ENCODE results near the gene RAB5IF. TPM values are rescaled to one million over a fixed set of nuclear protein-coding genes. Genes with fewer than 3 reads are reported as not detected.

The RAB5IF gene, protein sequence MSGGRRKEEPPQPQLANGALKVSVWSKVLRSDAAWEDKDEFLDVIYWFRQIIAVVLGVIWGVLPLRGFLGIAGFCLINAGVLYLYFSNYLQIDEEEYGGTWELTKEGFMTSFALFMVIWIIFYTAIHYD
- total RNA-seq = 39.1 and 42.4 TPM in 2 replicates

GRCh38 chr20:36605399-36606157 is at the start of gene RAB5IF:
TSS of gene RAB5IF (plus strand) at chr20:36605779. CDS start at chr20:36605952, 173 bp downstream.

DNA sequence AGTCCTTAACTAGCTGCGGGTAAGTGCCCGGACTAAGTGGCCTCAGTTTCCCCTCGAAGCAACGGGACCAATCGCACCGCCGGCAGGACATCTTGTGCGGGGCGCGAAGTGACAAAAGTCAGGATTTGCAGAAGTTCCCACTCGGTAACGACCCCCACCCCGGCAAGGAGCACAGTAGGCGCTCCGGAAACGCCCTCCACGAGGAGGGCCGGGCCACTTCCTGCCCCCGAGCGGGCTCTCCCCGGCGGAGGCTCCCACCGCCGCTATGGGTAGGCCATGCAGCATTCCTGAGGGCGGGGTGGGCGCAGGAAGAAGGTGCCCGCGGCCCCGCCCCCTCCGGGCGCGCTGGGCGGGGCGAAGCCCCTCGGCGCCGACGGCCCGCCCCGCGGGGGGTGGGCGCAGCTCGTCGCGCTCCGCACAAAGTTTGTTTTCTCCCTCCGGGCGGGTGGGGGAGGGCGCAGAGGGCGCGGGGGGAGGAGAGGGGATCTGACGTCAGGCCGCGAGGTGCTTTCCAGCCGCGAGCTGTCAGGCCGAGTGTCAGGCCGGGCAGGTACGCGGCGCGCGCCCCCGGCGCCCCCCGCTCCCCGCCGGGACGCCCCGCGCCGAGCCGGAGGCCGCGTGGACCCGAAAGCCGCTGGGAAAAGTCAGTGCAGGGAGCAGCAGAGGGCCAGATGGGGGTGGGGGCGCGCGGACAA is 32.3 kb upstream of the RAB5IF start, which contains the start of gene TGIF2:
Gene TGIF2, plus strand, starts transcription at position 495 of the 695 bp plus-strand sequence. CDS start 5,178 bp downstream, outside the sequence.

GRCh38 chr20:36645998-36646397 is 40.4 kb downstream of the RAB5IF start, which contains the start of gene SLA2:
TSS of gene SLA2 (minus strand) at chr20:36646196. CDS start at chr20:36641335, 4,861 bp downstream.

Other genes with a start within 250 kb of the RAB5IF start
- gene MYL9, start 64.3 kb upstream of the RAB5IF start, total RNA-seq = 7.0 and 8.0 TPM in 2 replicates
- 3.2 and 4.0 TPM in 2 replicates for gene TGIF2, start 32.2 kb upstream of the RAB5IF start, total RNA-seq
- gene SLA2, start 40.4 kb downstream of the RAB5IF start, total RNA-seq = not detected in 2 replicates
- gene NDRG3, start 140.3 kb downstream of the RAB5IF start, total RNA-seq = 24.3 and 27.9 TPM in 2 replicates
- gene DSN1, start 168.0 kb downstream of the RAB5IF start, total RNA-seq = 5.7 and 5.8 TPM in 2 replicates